Tibial artery (tissue), 4 donors: ENCODE measurements around the gene GLDN.

ENCODE experiments used
- DNase-seq, 2 donors: peaks; one replicate each; pipeline ENCODE4 v3.0.0-alpha.2; 2019
- H3K27ac ChIP-seq, 2 donors: fragments of 200-600 bp; sonication (generic) in 1 of 2; 1 replicate in 1 of 2; 2 replicates in 1 of 2; pipeline ENCODE4 v1.5.1; 2018 to 2019; ENCODE audit warnings: mild to moderate bottlenecking in 1 of 2
- H3K27me3 ChIP-seq, 2 donors: fragments of 200-600 bp; sonication (generic) in 1 of 2; one replicate each; pipeline versions ENCODE4 v1.5.1 to v1.6.0; 2016 to 2019
- H3K36me3 ChIP-seq, 3 donors: fragments of 200-600 bp; sonication (generic) in 2 of 3; one replicate each; pipeline ENCODE4 v1.5.1; 2016 to 2019; ENCODE audit warnings: mild to moderate bottlenecking in 2 of 3
- H3K4me1 ChIP-seq, 4 donors: fragments of 200-600 bp; sonication (generic) in 2 of 4; 1 replicate in 3 of 4; 2 replicates in 1 of 4; pipeline ENCODE4 v1.5.1; 2016 to 2019
- H3K4me3 ChIP-seq, 2 donors: fragments of 200-600 bp; sonication (generic) in 1 of 2; 1 replicate in 1 of 2; 2 replicates in 1 of 2; pipeline ENCODE4 v1.5.1; 2018 to 2019; ENCODE audit warnings: mild to moderate bottlenecking in 2 of 2
- H3K9me3 ChIP-seq, 3 donors: fragments of 200-600 bp; sonication (generic) in 1 of 3; one replicate each; pipeline ENCODE4 v1.5.1; 2016 to 2019
- CTCF ChIP-seq, 2 experiments: fragments of 200-600 bp in 1 of 2; fragments of 450-650 bp in 1 of 2; IDR thresholded peaks; one replicate each; pipeline ENCODE4 v1.5.1; 2017 to 2019; ENCODE audit warnings: antibody characterized with exemption in 2 of 2, mild to moderate bottlenecking in 1 of 2, moderate library complexity in 1 of 2
- intact Hi-C: fragments of 100-400 bp; cut with DNase I; formaldehyde crosslinking; loops from one replicate; pipeline ENCODE4 v1.15.0; 2023; ENCODE audit warnings: low total_unique reads

Gene GLDN

GRCh38 chr15:51447855-51448621 lies 106.6 kb downstream of the GLDN start:
- no peaks in the 10 kb centered on the region for H3K9me3 ChIP-seq
- peaks cover 29 to 38% (median 34%) of the 10 kb centered on the region in 3 donors for H3K36me3 ChIP-seq
- H3K27me3 ChIP-seq = no peaks in the 10 kb centered on the region
- TF ChIP-seq CTCF (IDR thresholded peaks at IDR 0.05) = no peak
- no peaks in the 10 kb centered on the region for H3K4me1 ChIP-seq
- intact Hi-C loops = no loop called here
- no peak overlapping the region for H3K4me3 ChIP-seq
- DNase-seq = no peak
- H3K27ac ChIP-seq = no peak overlapping the region

- Histone ChIP-seq H3K27me3 (no peaks in the 10 kb centered on the region), H3K36me3 (peaks cover 29 to 42% (median 38%) of the 10 kb centered on the region in 3 donors)
These were observed 107.4 kb downstream of the GLDN start for GRCh38 chr15:51448622-51449399.

GRCh38 chr15:51450001-51450400 lies 108.5 kb downstream of the GLDN start:
- no peak overlapping the region for H3K4me3 ChIP-seq
- no peaks in the 10 kb centered on the region for H3K4me1 ChIP-seq
- TF ChIP-seq CTCF (IDR thresholded peaks at IDR 0.05) = no peak
- no peak overlapping the region for H3K27ac ChIP-seq
- peaks cover 39 to 49% (median 41%) of the 10 kb centered on the region in 3 donors for H3K36me3 ChIP-seq
- no peaks in the 10 kb centered on the region for H3K27me3 ChIP-seq
- no peak for DNase-seq
- no peaks in the 10 kb centered on the region for H3K9me3 ChIP-seq
- intact Hi-C loops = no loop called here

More at GRCh38 chr15:51448622-51449399, 107.4 kb downstream of the GLDN start:
- H3K4me1 ChIP-seq = no peaks in the 10 kb centered on the region
- intact Hi-C loops = no loop called here
- TF ChIP-seq CTCF (IDR thresholded peaks at IDR 0.05) = no peak
- DNase-seq = no peak
- H3K9me3 ChIP-seq = no peaks in the 10 kb centered on the region
- H3K27ac ChIP-seq = no peak overlapping the region
- no peak overlapping the region for H3K4me3 ChIP-seq
